Stimulated activated CD4-positive, alpha-beta T cell treated with anti-CD3 and anti-CD28 coated beads, Interleukin-4, amount 100 ng/mL, for 48 hours (primary cell): Measurements from ENCODE around the gene TCEAL1.

Experiments
- DNase-seq, 2 donors: peaks; one replicate each; pipeline ENCODE4 v3.0.0-alpha.2; 2020; ENCODE audit warnings: low read depth in 2 of 2

TCEAL1 gene

GRCh38 chrX:103678199-103678993, 49.6 kb downstream of the TCEAL1 start:
- DNase-seq = no peak
